Adipocyte (in vitro differentiated cells): ENCODE results near the gene MTA3.

Experiments
- DNase-seq: peaks from one replicate; pipeline ENCODE4 v3.0.0-alpha.2; 2015; ENCODE audit warnings: low read depth
- H3K27me3 ChIP-seq: replicated peaks from 2 replicates; pipeline ENCODE4 v1.7.0; 2013; ENCODE audit warnings: mild to moderate bottlenecking, low read length, moderate library complexity; ENCODE audit not compliant: control insufficient read depth, insufficient read depth
- H3K36me3 ChIP-seq: 2 replicates; pipeline ENCODE4 v1.7.0; 2013; ENCODE audit warnings: low read length, mild to moderate bottlenecking, moderate library complexity; ENCODE audit not compliant: control insufficient read depth, insufficient read depth, severe bottlenecking
- H3K4me1 ChIP-seq: 2 replicates; pipeline ENCODE4 v1.7.0; 2013; ENCODE audit warnings: mild to moderate bottlenecking, low read length, moderate library complexity; ENCODE audit not compliant: control insufficient read depth, insufficient read depth
- H3K4me3 ChIP-seq: 2 replicates; pipeline ENCODE4 v1.7.0; 2013; ENCODE audit warnings: mild to moderate bottlenecking, low read length, moderate library complexity
- H3K9ac ChIP-seq: 2 replicates; pipeline ENCODE4 v1.7.0; 2013; ENCODE audit warnings: mild to moderate bottlenecking, low read length, moderate library complexity
- H3K9me3 ChIP-seq: 2 replicates; pipeline ENCODE4 v1.7.0; 2013; ENCODE audit warnings: mild to moderate bottlenecking, low read length, moderate library complexity; ENCODE audit not compliant: control insufficient read depth

Gene MTA3

DNA sequence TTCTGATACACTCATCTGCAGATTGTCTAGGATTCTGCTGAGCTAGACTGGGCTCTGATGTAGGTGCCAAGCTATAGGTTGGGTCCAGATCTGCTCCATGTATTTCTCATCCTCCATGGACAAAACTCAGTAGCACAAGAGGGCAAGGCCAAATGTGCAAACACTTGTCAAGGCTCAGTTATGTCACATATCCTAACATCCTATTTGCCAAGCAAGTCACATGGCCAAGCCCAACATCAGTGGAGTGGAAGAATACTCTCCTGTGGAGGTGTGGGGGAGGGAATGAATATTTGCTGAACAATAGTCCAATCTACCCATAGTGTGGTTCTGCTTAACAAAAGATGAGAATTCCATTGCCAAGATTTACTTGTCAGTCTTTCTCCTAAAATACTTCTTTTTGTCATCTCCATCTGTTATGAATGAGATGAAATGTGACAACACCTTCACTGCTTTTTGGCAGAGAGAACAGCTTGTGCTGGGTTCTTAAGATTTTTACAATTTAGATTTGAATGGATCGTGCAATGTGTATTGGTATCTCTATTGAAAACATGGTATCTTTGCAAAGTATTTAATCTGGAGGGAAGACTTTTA, 105.7 kb downstream of the MTA3 start:
- Histone ChIP-seq H3K4me3 (no peak overlapping the region), H3K9me3 (no peaks in the 10 kb centered on the region), H3K4me1 (peaks cover 3% of the 10 kb centered on the region), H3K36me3 (peaks cover 4% of the 10 kb centered on the region), H3K9ac (no peak overlapping the region), H3K27me3 (no peaks in the 10 kb centered on the region)
- no peak for DNase-seq

- Histone ChIP-seq H3K36me3 (peaks cover 7% of the 10 kb centered on the region), H3K9ac (no peak overlapping the region), H3K27me3 (no peaks in the 10 kb centered on the region), H3K4me1 (peaks cover 3% of the 10 kb centered on the region), H3K9me3 (no peaks in the 10 kb centered on the region), H3K4me3 (no peak overlapping the region)
- DNase-seq, result no peak
Observed at GRCh38 chr2:42675815-42676214, 107.4 kb downstream of the MTA3 start.

GRCh38 chr2:42685303-42685702, 116.9 kb downstream of the MTA3 start:
- Histone ChIP-seq H3K4me1 (no peaks in the 10 kb centered on the region), H3K9ac (no peak overlapping the region), H3K36me3 (peaks cover 18% of the 10 kb centered on the region)

GRCh38 chr2:42693013-42693615, 124.7 kb downstream of the MTA3 start:
- DNase-seq, result peak; percentile 2
- no peaks in the 10 kb centered on the region for H3K9me3 ChIP-seq
- no peaks in the 10 kb centered on the region for H3K36me3 ChIP-seq
- H3K9ac ChIP-seq, result no peak overlapping the region
- H3K27me3 ChIP-seq, result no peaks in the 10 kb centered on the region
- H3K4me3 ChIP-seq, result no peak overlapping the region
- H3K4me1 ChIP-seq, result peaks cover 6% of the 10 kb centered on the region

More at GRCh38 chr2:42685303-42685702, 116.9 kb downstream of the MTA3 start:
- Histone ChIP-seq H3K4me3 (no peak overlapping the region), H3K27me3 (no peaks in the 10 kb centered on the region), H3K9me3 (no peaks in the 10 kb centered on the region)
- DNase-seq, result no peak

- no peak overlapping the region for H3K4me3 ChIP-seq
- no peaks in the 10 kb centered on the region for H3K27me3 ChIP-seq
- no peak for DNase-seq
- peaks cover 6% of the 10 kb centered on the region for H3K4me1 ChIP-seq
- H3K9ac ChIP-seq, result no peak overlapping the region
- no peaks in the 10 kb centered on the region for H3K9me3 ChIP-seq
- H3K36me3 ChIP-seq, result no peaks in the 10 kb centered on the region
Observed at GRCh38 chr2:42693688-42694479, 125.5 kb downstream of the MTA3 start.

- Histone ChIP-seq H3K9ac (no peak overlapping the region), H3K27me3 (no peaks in the 10 kb centered on the region), H3K4me3 (no peak overlapping the region), H3K4me1 (peaks cover 6% of the 10 kb centered on the region), H3K36me3 (no peaks in the 10 kb centered on the region), H3K9me3 (no peaks in the 10 kb centered on the region)
- DNase-seq, result no peak
Observed at GRCh38 chr2:42696987-42697386, 128.6 kb downstream of the MTA3 start.

DNA sequence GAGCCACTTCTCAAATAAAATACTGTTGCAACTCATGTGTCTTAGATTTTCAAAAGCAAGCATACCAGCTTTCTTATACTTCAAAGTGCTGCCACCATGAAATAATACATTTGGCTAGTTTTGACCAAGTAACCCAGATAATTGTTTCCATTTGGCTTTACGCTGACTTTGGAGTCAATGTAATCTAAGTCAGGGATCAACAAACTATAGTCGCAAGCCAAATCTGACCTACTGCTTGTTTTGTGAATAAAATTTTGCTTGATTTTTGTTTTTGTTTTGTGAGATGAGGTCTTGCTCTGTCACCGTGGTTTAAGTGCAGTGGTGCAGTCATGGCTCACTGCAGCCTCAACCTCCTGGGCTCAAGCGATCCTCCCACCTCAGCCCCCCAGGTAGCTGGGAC, 130.5 kb downstream of the MTA3 start:
- H3K4me1 ChIP-seq, result no peaks in the 10 kb centered on the region
- no peaks in the 10 kb centered on the region for H3K9me3 ChIP-seq
- no peak overlapping the region for H3K4me3 ChIP-seq
- no peak for DNase-seq
- H3K27me3 ChIP-seq, result no peaks in the 10 kb centered on the region
- H3K36me3 ChIP-seq, result peaks cover 2% of the 10 kb centered on the region
- H3K9ac ChIP-seq, result no peak overlapping the region

DNA sequence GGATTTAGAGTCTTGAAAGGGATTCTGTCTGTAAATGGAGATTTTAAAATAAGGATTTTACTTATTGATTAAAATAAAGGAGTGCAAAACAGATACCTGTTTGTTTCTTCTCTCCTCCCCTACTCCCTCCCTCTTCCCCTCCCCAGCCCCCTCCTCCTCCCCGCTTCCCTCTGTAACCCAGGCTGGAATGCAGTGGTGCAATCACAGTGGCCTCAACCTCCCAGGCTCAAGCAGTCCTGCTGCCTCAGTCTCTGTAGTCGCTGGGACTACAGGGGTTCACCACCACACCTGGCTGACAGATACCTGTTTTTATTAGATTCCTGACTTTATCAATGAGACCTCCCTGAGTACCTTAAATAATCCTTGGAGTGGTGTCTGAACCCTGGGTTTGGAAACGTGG, 138.4 kb downstream of the MTA3 start:
- peak; percentile 14 for DNase-seq
- Histone ChIP-seq H3K4me1 (no peaks in the 10 kb centered on the region), H3K36me3 (peaks cover 33% of the 10 kb centered on the region), H3K4me3 (no peak overlapping the region), H3K27me3 (no peaks in the 10 kb centered on the region), H3K9ac (no peak overlapping the region), H3K9me3 (no peaks in the 10 kb centered on the region)

DNA sequence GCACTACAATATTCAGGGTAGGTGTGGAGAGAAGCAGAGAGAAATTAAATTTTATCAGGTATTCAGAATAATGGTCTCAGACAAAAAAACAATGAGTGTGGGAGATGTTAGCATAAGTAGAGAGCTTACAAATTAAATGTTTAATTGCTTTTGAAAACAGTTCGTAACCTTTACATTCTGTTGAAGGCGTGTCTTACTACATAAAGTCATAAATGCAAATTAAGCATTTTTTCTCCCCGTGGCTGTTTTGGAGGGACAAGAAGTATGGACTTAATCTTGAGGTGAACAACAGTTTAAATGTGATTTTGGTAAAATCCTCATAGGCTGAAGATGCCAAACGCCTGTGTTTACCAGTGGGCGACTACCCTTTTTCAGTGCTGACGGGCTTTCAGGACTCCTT, 139.7 kb downstream of the MTA3 start:
- no peaks in the 10 kb centered on the region for H3K9me3 ChIP-seq
- peaks cover 33% of the 10 kb centered on the region for H3K36me3 ChIP-seq
- H3K4me3 ChIP-seq, result no peak overlapping the region
- H3K27me3 ChIP-seq, result no peaks in the 10 kb centered on the region
- DNase-seq, result no peak
- no peaks in the 10 kb centered on the region for H3K4me1 ChIP-seq
- H3K9ac ChIP-seq, result no peak overlapping the region

GRCh38 chr2:42711896-42712295, 143.5 kb downstream of the MTA3 start:
- Histone ChIP-seq H3K9me3 (no peaks in the 10 kb centered on the region), H3K4me1 (no peaks in the 10 kb centered on the region), H3K27me3 (no peaks in the 10 kb centered on the region), H3K9ac (no peak overlapping the region), H3K4me3 (no peak overlapping the region), H3K36me3 (peaks cover 21% of the 10 kb centered on the region)
- DNase-seq, result no peak

GRCh38 chr2:42712934-42713333, 144.5 kb downstream of the MTA3 start:
- no peaks in the 10 kb centered on the region for H3K4me1 ChIP-seq
- no peaks in the 10 kb centered on the region for H3K27me3 ChIP-seq
- no peak overlapping the region for H3K9ac ChIP-seq
- H3K4me3 ChIP-seq, result no peak overlapping the region
- H3K9me3 ChIP-seq, result no peaks in the 10 kb centered on the region
- peaks cover 20% of the 10 kb centered on the region for H3K36me3 ChIP-seq
- no peak for DNase-seq
